Measurements from ENCODE around the gene LMNA. TPM values are rescaled to one million over a fixed set of nuclear protein-coding genes. Genes with fewer than 3 reads are reported as not detected.
"Not testable (repeated sequence)": the region's sequence is repeated elsewhere in the genome, so short reads cannot be mapped to it uniquely, and the experiment has no call there.

The LMNA gene
- polyA plus RNA-seq, 1 of the 3 experiments (the other 2 are of a cell fraction) = 983 TPM

DNA sequence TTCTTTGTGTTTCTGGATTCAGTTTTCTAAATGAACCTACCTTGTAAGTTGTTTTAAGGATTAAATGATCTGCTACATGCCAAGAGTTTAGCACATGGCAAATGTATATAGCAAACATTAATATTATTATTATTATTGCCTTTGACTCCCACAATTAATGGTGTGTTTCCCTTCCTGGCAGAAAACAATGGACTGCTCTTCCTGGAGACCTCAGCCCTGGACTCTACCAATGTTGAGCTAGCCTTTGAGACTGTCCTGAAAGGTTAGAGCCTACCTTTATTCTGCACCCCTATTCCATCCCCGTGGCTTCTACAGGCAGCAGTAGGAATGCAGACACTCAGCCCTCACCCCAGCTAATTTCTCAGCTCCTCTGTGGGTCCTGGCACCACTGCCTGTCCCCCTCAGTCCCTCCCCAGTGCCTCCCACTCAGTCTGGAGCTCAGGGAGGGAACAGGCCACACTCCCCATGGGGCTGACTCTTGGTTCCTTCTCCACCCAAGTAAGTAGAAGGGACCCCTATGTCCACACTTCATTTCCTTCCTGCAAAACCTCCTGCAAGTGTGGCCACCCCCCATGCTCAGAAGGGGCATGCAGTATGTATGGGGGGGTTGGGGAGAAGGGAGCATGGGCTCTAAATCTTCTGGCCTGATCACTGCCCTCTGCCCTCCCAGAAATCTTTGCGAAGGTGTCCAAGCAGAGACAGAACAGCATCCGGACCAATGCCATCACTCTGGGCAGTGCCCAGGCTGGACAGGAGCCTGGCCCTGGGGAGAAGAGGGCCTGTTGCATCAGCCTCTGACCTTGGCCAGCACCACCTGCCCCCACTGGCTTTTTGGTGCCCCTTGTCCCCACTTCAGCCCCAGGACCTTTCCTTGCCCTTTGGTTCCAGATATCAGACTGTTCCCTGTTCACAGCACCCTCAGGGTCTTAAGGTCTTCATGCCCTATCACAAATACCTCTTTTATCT lies 44.7 kb upstream of the LMNA start:
- CTCF ChIA-PET = interaction anchor here (0.6 to 1.9 kb wide), 9 partner anchors 10 to 155 kb away, joined by 3 to 7 read pairs (median 4); no protein-coding TSS in a partner anchor
- peak overlapping the region in 1 of 2 experiments; percentile 76; a peak in 2 of 4 replicates for H3K27ac ChIP-seq (ENCODE audit: low read depth in 2 of 2, low read length in 1 of 2)

DNA sequence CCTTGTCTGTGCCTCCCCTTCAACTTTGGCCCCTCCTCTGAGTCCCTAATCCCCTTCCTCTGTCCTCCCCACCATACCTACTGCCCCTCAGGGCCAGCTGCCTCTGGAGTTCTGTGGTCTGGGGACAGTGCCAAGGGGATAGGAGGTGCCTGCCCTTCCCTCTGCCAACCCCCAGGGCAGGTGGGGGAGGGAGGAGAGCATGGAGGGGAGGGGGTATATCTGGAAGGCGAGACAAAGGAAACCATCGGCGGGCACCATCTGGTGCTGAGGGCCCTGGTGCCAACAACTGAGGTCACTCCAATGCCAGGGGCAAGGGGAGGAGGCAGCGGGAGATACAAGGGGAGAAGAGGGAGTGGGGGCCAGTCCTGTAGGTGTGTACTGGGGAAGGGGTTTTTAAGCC lies 44.0 kb upstream of the LMNA start:
- peak; percentile 88 for DNase-seq
- Histone ChIP-seq H3K9me3 (no peaks in the 10 kb centered on the region), H3K27me3 (ENCODE audit: insufficient read depth) (no peaks in the 10 kb centered on the region), H3K36me3 (replicated peaks in 1 of 2; ENCODE audit: control insufficient read depth in 1 of 2, insufficient read depth in 2 of 2, low read length in 1 of 2) (peaks cover 6 to 29% of the 10 kb centered on the region in 2 experiments), H3K79me2 (ENCODE audit: insufficient read depth) (peaks cover 17% of the 10 kb centered on the region), H3K9me2 (no peaks in the 10 kb centered on the region), H3K9ac (no peak overlapping the region), H3F3A (replicated peaks; ENCODE audit: insufficient read depth) (peaks cover 37% of the 10 kb centered on the region), H3K27ac (ENCODE audit: low read depth in 2 of 2, low read length in 1 of 2) (peak overlapping the region in 1 of 2 experiments; percentile 76; a peak in 2 of 4 replicates), H3K4me2 (no peak overlapping the region), H2AFZ (ENCODE audit: low read depth) (no peak overlapping the region), H3K4me1 (ENCODE audit: control insufficient read depth in 1 of 2, insufficient read depth in 2 of 2, low read depth in 1 of 2, low read length in 1 of 2) (peaks cover 0 to 31% of the 10 kb centered on the region in 2 experiments; a peak in 2 of 4 replicates), H4K20me1 (ENCODE audit: insufficient read depth) (peaks cover 31% of the 10 kb centered on the region), H3K4me3 (ENCODE audit: low read depth in 2 of 2, low read length in 1 of 2) (no peak overlapping the region)
- POLR2A ChIA-PET = interaction anchor here (0.7 to 1.4 kb wide), 3 partner anchors 9 to 172 kb away, joined by 3 to 7 read pairs (median 3); no protein-coding TSS in a partner anchor
- CTCF ChIA-PET = interaction anchor here (0.8 to 1.9 kb wide), 7 partner anchors 9 to 57 kb away, joined by 3 to 7 read pairs (median 4); no protein-coding TSS in a partner anchor
- WGBS (ENCODE audit: low lambda C conversion rate) = 49% methylated on average over 4 of the region's 4 CpGs
- TF ChIP-seq MXI1 (IDR thresholded peaks at IDR 0.05; ENCODE audit: low read depth, low read length) = 0 out of 2 replicates have a peak, but pooled peaks have one; percentile 22
- peak; percentile 47; the same call in 1 of the 2 replicates for TF ChIP-seq FOXJ3 (CRISPR knock-in tag; IDR thresholded peaks at IDR 0.05)
- TF ChIP-seq SIN3A (IDR thresholded peaks at IDR 0.05; ENCODE audit: borderline replicate concordance, low read depth, low read length) = no peak
- TF ChIP-seq CHD2 (IDR thresholded peaks at IDR 0.05; ENCODE audit: low read length, partially characterized antibody) = peak; percentile 56
- no peak for TF ChIP-seq ELF1 (IDR thresholded peaks at IDR 0.05)
- TF ChIP-seq, protein P1, sequence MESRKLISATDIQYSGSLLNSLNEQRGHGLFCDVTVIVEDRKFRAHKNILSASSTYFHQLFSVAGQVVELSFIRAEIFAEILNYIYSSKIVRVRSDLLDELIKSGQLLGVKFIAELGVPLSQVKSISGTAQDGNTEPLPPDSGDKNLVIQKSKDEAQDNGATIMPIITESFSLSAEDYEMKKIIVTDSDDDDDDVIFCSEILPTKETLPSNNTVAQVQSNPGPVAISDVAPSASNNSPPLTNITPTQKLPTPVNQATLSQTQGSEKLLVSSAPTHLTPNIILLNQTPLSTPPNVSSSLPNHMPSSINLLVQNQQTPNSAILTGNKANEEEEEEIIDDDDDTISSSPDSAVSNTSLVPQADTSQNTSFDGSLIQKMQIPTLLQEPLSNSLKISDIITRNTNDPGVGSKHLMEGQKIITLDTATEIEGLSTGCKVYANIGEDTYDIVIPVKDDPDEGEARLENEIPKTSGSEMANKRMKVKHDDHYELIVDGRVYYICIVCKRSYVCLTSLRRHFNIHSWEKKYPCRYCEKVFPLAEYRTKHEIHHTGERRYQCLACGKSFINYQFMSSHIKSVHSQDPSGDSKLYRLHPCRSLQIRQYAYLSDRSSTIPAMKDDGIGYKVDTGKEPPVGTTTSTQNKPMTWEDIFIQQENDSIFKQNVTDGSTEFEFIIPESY (IDR thresholded peaks at IDR 0.05; ENCODE audit: borderline replicate concordance, low read depth) = no peak
- TF ChIP-seq, protein P2, sequence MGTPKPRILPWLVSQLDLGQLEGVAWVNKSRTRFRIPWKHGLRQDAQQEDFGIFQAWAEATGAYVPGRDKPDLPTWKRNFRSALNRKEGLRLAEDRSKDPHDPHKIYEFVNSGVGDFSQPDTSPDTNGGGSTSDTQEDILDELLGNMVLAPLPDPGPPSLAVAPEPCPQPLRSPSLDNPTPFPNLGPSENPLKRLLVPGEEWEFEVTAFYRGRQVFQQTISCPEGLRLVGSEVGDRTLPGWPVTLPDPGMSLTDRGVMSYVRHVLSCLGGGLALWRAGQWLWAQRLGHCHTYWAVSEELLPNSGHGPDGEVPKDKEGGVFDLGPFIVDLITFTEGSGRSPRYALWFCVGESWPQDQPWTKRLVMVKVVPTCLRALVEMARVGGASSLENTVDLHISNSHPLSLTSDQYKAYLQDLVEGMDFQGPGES (IDR thresholded peaks at IDR 0.05; ENCODE audit: low read depth, low read length) = no peak
- TF ChIP-seq TAF1 (IDR thresholded peaks at IDR 0.05; ENCODE audit: borderline replicate concordance, low read depth, low read length) = no peak

More for the DNA sequence above, 44.7 kb upstream of the LMNA start:
- Histone ChIP-seq H3K79me2 (ENCODE audit: insufficient read depth) (peaks cover 9% of the 10 kb centered on the region), H3K4me3 (ENCODE audit: low read depth in 2 of 2, low read length in 1 of 2) (no peak overlapping the region), H3K27me3 (ENCODE audit: insufficient read depth) (no peaks in the 10 kb centered on the region), H3K4me1 (ENCODE audit: control insufficient read depth in 1 of 2, insufficient read depth in 2 of 2, low read depth in 1 of 2, low read length in 1 of 2) (peaks cover 0 to 26% of the 10 kb centered on the region in 2 experiments; a peak in 2 of 4 replicates), H3F3A (replicated peaks; ENCODE audit: insufficient read depth) (peaks cover 37% of the 10 kb centered on the region), H2AFZ (ENCODE audit: low read depth) (no peak overlapping the region), H3K36me3 (replicated peaks in 1 of 2; ENCODE audit: control insufficient read depth in 1 of 2, insufficient read depth in 2 of 2, low read length in 1 of 2) (peaks cover 5 to 22% of the 10 kb centered on the region in 2 experiments), H3K4me2 (no peak overlapping the region), H3K9me3 (no peaks in the 10 kb centered on the region), H4K20me1 (ENCODE audit: insufficient read depth) (peaks cover 23% of the 10 kb centered on the region), H3K9me2 (no peaks in the 10 kb centered on the region), H3K9ac (no peak overlapping the region)
- TF ChIP-seq SMC3 (IDR thresholded peaks at IDR 0.05; ENCODE audit: low read depth, low read length) = no peak
- TF ChIP-seq FOXJ3 (CRISPR knock-in tag; IDR thresholded peaks at IDR 0.05) = no peak
- TF ChIP-seq JUND (IDR thresholded peaks at IDR 0.05) = no peak
- no peak for TF ChIP-seq GABPA (IDR thresholded peaks at IDR 0.05; ENCODE audit: low read depth)
- TF ChIP-seq, protein P2 (IDR thresholded peaks at IDR 0.05; ENCODE audit: low read depth, low read length) = no peak
- POLR2A ChIA-PET = interaction anchor here (0.7 to 1.4 kb wide), 4 partner anchors 10 to 173 kb away, joined by 3 to 7 read pairs (median 4); partner anchors contain the start of gene SSR2
- 86% methylated on average over 1 of the region's 3 CpGs for WGBS (ENCODE audit: low lambda C conversion rate)
- DNase-seq = no peak

DNA sequence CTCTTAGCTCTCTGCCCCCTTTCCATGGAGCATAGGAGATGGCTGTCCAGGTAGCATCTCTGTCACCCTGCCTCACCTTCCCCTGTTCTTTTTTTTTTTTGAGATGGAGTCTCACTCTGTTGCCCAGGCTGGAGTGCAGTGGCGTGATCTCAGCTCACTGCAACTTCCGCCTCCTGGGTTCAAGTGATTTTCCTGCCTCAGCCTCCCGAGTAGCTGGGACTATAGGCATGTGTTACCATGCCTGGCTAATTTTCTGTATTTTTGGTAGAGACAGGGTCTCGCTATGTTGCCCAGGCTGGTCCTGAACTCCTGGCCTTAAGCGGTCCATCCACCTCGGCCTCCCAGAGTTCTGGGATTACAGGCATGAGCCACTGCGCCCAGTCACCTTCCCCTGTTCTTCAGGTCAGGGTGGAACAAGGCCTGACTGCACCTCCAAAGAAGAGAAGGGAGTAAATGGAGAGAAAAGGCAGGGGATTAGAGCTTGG lies 43.1 kb upstream of the LMNA start:
- not testable (repeated sequence) for H3K4me3 ChIP-seq (ENCODE audit: low read depth in 2 of 2, low read length in 1 of 2)
- peaks cover 39% of the 10 kb centered on the region for H4K20me1 ChIP-seq (ENCODE audit: insufficient read depth)
- H3K4me1 ChIP-seq (ENCODE audit: control insufficient read depth in 1 of 2, insufficient read depth in 2 of 2, low read depth in 1 of 2, low read length in 1 of 2) = peaks cover 0 to 36% of the 10 kb centered on the region in 2 experiments; a peak in 2 of 4 replicates

More for the DNA sequence above, 43.1 kb upstream of the LMNA start:
- POLR2A ChIA-PET = interaction anchor here (1.1 kb wide), 1 partner anchor 10 kb away, joined by 3 read pairs; no protein-coding TSS in a partner anchor
- Histone ChIP-seq H3K36me3 (replicated peaks in 1 of 2; ENCODE audit: control insufficient read depth in 1 of 2, insufficient read depth in 2 of 2, low read length in 1 of 2) (peaks cover 6 to 38% of the 10 kb centered on the region in 2 experiments), H3F3A (replicated peaks; ENCODE audit: insufficient read depth) (peaks cover 34% of the 10 kb centered on the region), H3K79me2 (ENCODE audit: insufficient read depth) (peaks cover 25% of the 10 kb centered on the region)
- DNase-seq; H3K9me2 ChIP-seq; H3K27me3 ChIP-seq (ENCODE audit: insufficient read depth); H3K4me2 ChIP-seq; H3K9ac ChIP-seq; H3K9me3 ChIP-seq; H2AFZ ChIP-seq (ENCODE audit: low read depth); H3K27ac ChIP-seq (ENCODE audit: low read depth in 2 of 2, low read length in 1 of 2): not testable (repeated sequence)
- 90% methylated on average over 4 of the region's 7 CpGs for WGBS (ENCODE audit: low lambda C conversion rate)
- CTCF ChIA-PET = interaction anchor here (1.1 to 1.4 kb wide), 3 partner anchors 11 to 48 kb away, joined by 3 to 4 read pairs (median 4); no protein-coding TSS in a partner anchor

All from SK-N-SH (cell line).